ENCODE measurements around the gene FANCD2. TPM values are rescaled to one million over a fixed set of nuclear protein-coding genes. Genes with fewer than 3 reads are reported as not detected.

FANCD2 gene
- polyA plus RNA-seq, 3 donors = 1.3 to 11.6 (median 2.4) TPM

DNA sequence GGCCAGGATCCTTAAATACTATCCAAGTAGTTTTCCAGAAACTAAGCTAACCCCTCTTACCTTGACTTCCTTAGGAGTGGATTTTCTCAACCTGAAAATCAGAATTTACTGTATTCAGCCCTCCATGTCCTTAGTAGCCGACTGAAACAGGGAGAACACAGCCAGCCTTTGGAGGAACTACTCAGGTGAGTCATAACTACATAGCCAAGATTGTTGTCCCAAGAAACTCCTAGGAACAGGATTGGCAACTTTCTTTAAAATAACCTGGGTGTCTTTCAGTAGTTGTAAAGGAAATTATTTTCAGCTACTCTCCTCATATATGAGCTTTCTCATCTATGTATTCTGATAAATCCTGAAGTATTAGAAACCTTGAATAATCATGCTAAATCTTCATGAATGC is 59.5 kb downstream of the FANCD2 start:
- H3K4me3 ChIP-seq (replicated peaks in 1 of 3; ENCODE audit: low read depth in 2 of 3, low read length in 3 of 3) = no peak overlapping the region
- peaks cover 20 to 84% of the 10 kb centered on the region in 2 donors for H3K36me3 ChIP-seq (replicated peaks in 1 of 2; ENCODE audit: control insufficient read depth in 1 of 2, insufficient read depth in 2 of 2, low read length in 2 of 2)
- no CpG with 5 or more reads among the region's 1 CpG for WGBS (ENCODE audit: insufficient coverage)
- Mint-ChIP-seq H3K9me3 (no peaks in the 10 kb centered on the region), H3K4me3 (no peak overlapping the region), H3K27ac (no peak overlapping the region), H3K36me3 (peaks cover 50 to 71% of the 10 kb centered on the region in 2 donors), H3K4me1 (no peaks in the 10 kb centered on the region), H3K27me3 (ENCODE audit: low read depth in 3 of 3) (no peaks in the 10 kb centered on the region)
- no peak overlapping the region for H3K9ac ChIP-seq (ENCODE audit: insufficient read depth, low read length, poor library complexity, severe bottlenecking)
- H3K27me3 ChIP-seq (ENCODE audit: control insufficient read depth in 2 of 2, insufficient read depth in 2 of 2, low read length in 2 of 2) = no peaks in the 10 kb centered on the region
- H4K20me1 ChIP-seq (ENCODE audit: insufficient read depth, low read length) = no peaks in the 10 kb centered on the region
- TF ChIP-seq, protein P1, sequence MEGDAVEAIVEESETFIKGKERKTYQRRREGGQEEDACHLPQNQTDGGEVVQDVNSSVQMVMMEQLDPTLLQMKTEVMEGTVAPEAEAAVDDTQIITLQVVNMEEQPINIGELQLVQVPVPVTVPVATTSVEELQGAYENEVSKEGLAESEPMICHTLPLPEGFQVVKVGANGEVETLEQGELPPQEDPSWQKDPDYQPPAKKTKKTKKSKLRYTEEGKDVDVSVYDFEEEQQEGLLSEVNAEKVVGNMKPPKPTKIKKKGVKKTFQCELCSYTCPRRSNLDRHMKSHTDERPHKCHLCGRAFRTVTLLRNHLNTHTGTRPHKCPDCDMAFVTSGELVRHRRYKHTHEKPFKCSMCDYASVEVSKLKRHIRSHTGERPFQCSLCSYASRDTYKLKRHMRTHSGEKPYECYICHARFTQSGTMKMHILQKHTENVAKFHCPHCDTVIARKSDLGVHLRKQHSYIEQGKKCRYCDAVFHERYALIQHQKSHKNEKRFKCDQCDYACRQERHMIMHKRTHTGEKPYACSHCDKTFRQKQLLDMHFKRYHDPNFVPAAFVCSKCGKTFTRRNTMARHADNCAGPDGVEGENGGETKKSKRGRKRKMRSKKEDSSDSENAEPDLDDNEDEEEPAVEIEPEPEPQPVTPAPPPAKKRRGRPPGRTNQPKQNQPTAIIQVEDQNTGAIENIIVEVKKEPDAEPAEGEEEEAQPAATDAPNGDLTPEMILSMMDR (IDR thresholded peaks at IDR 0.05) = no peak
- no peak overlapping the region for H2AFZ ChIP-seq (ENCODE audit: insufficient read depth, low read depth, low read length, poor library complexity, severe bottlenecking)
- no peaks in the 10 kb centered on the region for H3K4me1 ChIP-seq (ENCODE audit: control insufficient read depth in 1 of 2, insufficient read depth in 2 of 2, low read length in 2 of 2)
- no peak overlapping the region for H3K4me2 ChIP-seq (replicated peaks; ENCODE audit: extremely low read depth, low read length, poor library complexity, severe bottlenecking)
- DNase-seq = no peak
- intact Hi-C loops (cut with micrococcal nuclease) = no loop called here
- H3K27ac ChIP-seq (ENCODE audit: low read depth in 1 of 2, low read length in 2 of 2) = no peak overlapping the region
- H3K9me3 ChIP-seq (replicated peaks in 1 of 2; ENCODE audit: control insufficient read depth in 1 of 2, insufficient read depth in 1 of 2, low read length in 2 of 2) = no peaks in the 10 kb centered on the region
- H3K79me2 ChIP-seq (ENCODE audit: insufficient read depth, low read length) = no peaks in the 10 kb centered on the region

- DNase-seq = no peak
- TF ChIP-seq, protein P1 (IDR thresholded peaks at IDR 0.05) = no peak
- Histone ChIP-seq H3K4me3 (replicated peaks in 1 of 3; ENCODE audit: low read depth in 2 of 3, low read length in 3 of 3) (no peak overlapping the region), H3K27ac (ENCODE audit: low read depth in 1 of 2, low read length in 2 of 2) (no peak overlapping the region), H3K9ac (ENCODE audit: insufficient read depth, low read length, poor library complexity, severe bottlenecking) (no peak overlapping the region), H3K36me3 (replicated peaks in 1 of 2; ENCODE audit: control insufficient read depth in 1 of 2, insufficient read depth in 2 of 2, low read length in 2 of 2) (peaks cover 23 to 76% of the 10 kb centered on the region in 2 donors), H3K4me2 (replicated peaks; ENCODE audit: extremely low read depth, low read length, poor library complexity, severe bottlenecking) (no peak overlapping the region), H4K20me1 (ENCODE audit: insufficient read depth, low read length) (no peaks in the 10 kb centered on the region), H2AFZ (ENCODE audit: insufficient read depth, low read depth, low read length, poor library complexity, severe bottlenecking) (no peak overlapping the region), H3K9me3 (replicated peaks in 1 of 2; ENCODE audit: control insufficient read depth in 1 of 2, insufficient read depth in 1 of 2, low read length in 2 of 2) (no peaks in the 10 kb centered on the region), H3K79me2 (ENCODE audit: insufficient read depth, low read length) (no peaks in the 10 kb centered on the region), H3K4me1 (ENCODE audit: control insufficient read depth in 1 of 2, insufficient read depth in 2 of 2, low read length in 2 of 2) (no peaks in the 10 kb centered on the region), H3K27me3 (ENCODE audit: control insufficient read depth in 2 of 2, insufficient read depth in 2 of 2, low read length in 2 of 2) (no peaks in the 10 kb centered on the region)
- Mint-ChIP-seq H3K27me3 (ENCODE audit: low read depth in 3 of 3) (peaks cover 0 to 1% (median 0%) of the 10 kb centered on the region in 3 donors), H3K27ac (peak overlapping the region in 1 of 7 donors; percentile 43), H3K36me3 (peaks cover 45 to 62% of the 10 kb centered on the region in 2 donors), H3K4me1 (no peaks in the 10 kb centered on the region), H3K9me3 (no peaks in the 10 kb centered on the region), H3K4me3 (no peak overlapping the region)
- WGBS (ENCODE audit: insufficient coverage) = 100% methylated on average over 1 of the region's 4 CpGs
- intact Hi-C loops (cut with micrococcal nuclease) = no loop called here
Observed at GRCh38 chr3:10088256-10088655, 62.0 kb downstream of the FANCD2 start.
